ENCODE results near the gene TMEM125.

- TF ChIP-seq CTCF (IDR thresholded peaks at IDR 0.05; ENCODE audit: insufficient read depth, low read length) (no peak), POLR2AphosphoS5 (IDR thresholded peaks at IDR 0.05; ENCODE audit: low read depth) (no peak)
Measured at GRCh38 chr1:43299101-43299500, 29.3 kb downstream of the TMEM125 start.
